Measurements from ENCODE around the gene UBE2Q2. TPM values are rescaled to one million over a fixed set of nuclear protein-coding genes. Genes with fewer than 3 reads are reported as not detected.
A peak's percentile ranks its signal among the peaks of the same experiment; 100 is the strongest.

UBE2Q2 gene
- total RNA-seq, 1 donor from 2014 or later: 29.6 TPM

GRCh38 chr15:75943246-75943645, 100.0 kb downstream of the UBE2Q2 start:
- TF ChIP-seq CTCF (IDR thresholded peaks at IDR 0.05): no peak
- H3K9me3 ChIP-seq: no peaks in the 10 kb centered on the region

DNA sequence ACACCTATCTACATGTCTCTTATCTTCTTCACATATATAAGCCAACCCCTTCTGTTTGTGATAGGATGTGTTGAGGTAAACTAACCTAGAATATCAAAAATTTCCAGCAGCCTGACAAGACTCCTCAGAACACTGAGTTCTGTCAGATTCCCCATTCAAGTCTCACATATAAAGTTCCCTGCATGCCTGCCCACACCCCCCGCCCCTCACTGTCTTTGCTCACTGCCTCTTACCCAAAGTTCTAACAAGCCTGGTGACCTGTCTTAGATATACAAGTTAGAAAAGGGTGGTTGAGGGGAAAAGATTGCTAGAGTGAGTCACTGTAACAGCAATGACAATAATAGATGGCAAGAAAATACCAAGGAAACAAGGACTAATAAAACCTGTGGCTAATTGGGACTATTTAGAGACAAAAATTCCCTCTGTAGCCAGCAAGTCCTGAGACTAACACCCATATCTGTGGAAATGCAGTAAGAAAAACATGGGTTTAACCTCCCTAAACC, 100.5 kb downstream of the UBE2Q2 start:
- intact Hi-C loops (cut with DNase I): no loop called here
- Histone ChIP-seq H3K36me3 (no peaks in the 10 kb centered on the region), H3K4me3 (no peak overlapping the region), H3K9me3 (no peaks in the 10 kb centered on the region), H3K27me3 (peaks cover 1% of the 10 kb centered on the region), H3K27ac (no peak overlapping the region), H3K4me1 (no peaks in the 10 kb centered on the region)
- DNase-seq (no peak), ATAC-seq (no peak)
- no peak for TF ChIP-seq CTCF (IDR thresholded peaks at IDR 0.05)

More at GRCh38 chr15:75943246-75943645, 100.0 kb downstream of the UBE2Q2 start:
- no peak overlapping the region for H3K27ac ChIP-seq
- no peak overlapping the region for H3K4me3 ChIP-seq
- no peaks in the 10 kb centered on the region for H3K4me1 ChIP-seq
- no peaks in the 10 kb centered on the region for H3K27me3 ChIP-seq
- ATAC-seq (no peak), DNase-seq (no peak)
- intact Hi-C loops (cut with DNase I): no loop called here
- no peaks in the 10 kb centered on the region for H3K36me3 ChIP-seq

GRCh38 chr15:75945953-75946352, 102.7 kb downstream of the UBE2Q2 start:
- intact Hi-C loops (cut with DNase I): no loop called here
- no peaks in the 10 kb centered on the region for H3K4me1 ChIP-seq
- no peak for TF ChIP-seq CTCF (IDR thresholded peaks at IDR 0.05)
- no peak overlapping the region for H3K4me3 ChIP-seq
- DNase-seq (no peak), ATAC-seq (peak; percentile 19)
- H3K27ac ChIP-seq: no peak overlapping the region
- peaks cover 5% of the 10 kb centered on the region for H3K27me3 ChIP-seq
- H3K36me3 ChIP-seq: no peaks in the 10 kb centered on the region
- H3K9me3 ChIP-seq: no peaks in the 10 kb centered on the region

DNA sequence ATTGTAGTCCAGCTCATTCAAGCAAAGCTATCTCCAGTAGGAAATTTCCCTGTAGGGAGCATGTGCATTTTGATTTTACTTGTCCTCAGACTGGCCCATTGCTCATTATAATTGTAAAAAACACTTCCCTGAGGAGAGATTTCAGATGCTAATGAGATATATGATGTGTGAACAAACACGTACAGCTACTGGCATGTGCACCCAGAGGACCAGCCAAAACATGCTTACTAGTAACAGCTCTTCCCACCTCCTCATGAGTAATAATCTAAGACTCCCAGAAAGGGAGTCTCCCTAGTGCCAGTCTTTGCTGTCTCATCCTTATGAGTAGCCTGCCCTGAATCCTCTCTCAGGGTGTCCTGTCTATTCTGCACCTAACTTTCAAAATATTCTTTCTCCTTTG, 103.8 kb downstream of the UBE2Q2 start:
- intact Hi-C loops (cut with DNase I): no loop called here
- TF ChIP-seq CTCF (IDR thresholded peaks at IDR 0.05): no peak
- ATAC-seq (no peak), DNase-seq (no peak)
- no peaks in the 10 kb centered on the region for H3K9me3 ChIP-seq
- no peaks in the 10 kb centered on the region for H3K4me1 ChIP-seq
- H3K27me3 ChIP-seq: peaks cover 5% of the 10 kb centered on the region
- no peak overlapping the region for H3K27ac ChIP-seq
- H3K36me3 ChIP-seq: no peaks in the 10 kb centered on the region
- H3K4me3 ChIP-seq: no peak overlapping the region

DNA sequence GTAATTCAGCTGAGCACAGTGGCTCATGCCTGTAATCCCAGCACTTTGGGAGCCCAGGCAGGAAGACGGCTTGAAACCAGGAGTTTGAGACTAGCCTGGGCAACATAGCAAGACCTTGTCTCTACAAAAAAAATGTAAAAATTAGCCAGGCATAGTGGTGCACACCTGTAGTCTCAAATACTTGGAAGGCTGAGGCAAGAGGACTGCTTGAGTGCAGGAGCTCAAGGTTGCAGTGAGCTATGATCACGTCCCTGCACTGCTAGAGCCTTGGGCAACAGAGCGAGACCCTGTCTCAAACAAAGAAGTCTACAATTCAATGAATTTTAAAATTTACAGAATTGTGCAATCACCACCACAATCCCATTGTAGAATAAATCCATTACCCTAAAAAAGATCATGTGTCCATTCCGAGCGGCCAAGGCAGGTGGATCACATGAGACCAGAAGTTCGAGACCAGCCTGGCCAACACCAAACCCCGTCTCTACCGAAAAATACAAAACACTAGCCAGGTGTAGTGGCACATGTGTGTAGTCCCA, 105.6 kb downstream of the UBE2Q2 start:
- intact Hi-C loops (cut with DNase I): no loop called here

More for the DNA sequence above, 105.6 kb downstream of the UBE2Q2 start:
- ATAC-seq (no peak), DNase-seq (no peak)
- TF ChIP-seq CTCF (IDR thresholded peaks at IDR 0.05): no peak
- no peak overlapping the region for H3K27ac ChIP-seq
- no peaks in the 10 kb centered on the region for H3K36me3 ChIP-seq
- H3K9me3 ChIP-seq: no peaks in the 10 kb centered on the region
- no peak overlapping the region for H3K4me3 ChIP-seq
- peaks cover 5% of the 10 kb centered on the region for H3K27me3 ChIP-seq
- no peaks in the 10 kb centered on the region for H3K4me1 ChIP-seq

Other genes with a start within 250 kb of the UBE2Q2 start
- gene SNUPN, start 217.7 kb upstream of the UBE2Q2 start, total RNA-seq: 23.5 TPM
- gene IMP3, start 203.2 kb upstream of the UBE2Q2 start, total RNA-seq: 54.9 TPM
- gene SNX33, start 195.5 kb upstream of the UBE2Q2 start, total RNA-seq: 31.0 TPM
- gene CSPG4, start 130.6 kb upstream of the UBE2Q2 start, total RNA-seq: 12.6 TPM
- 22.2 TPM for gene FBXO22, start 60.4 kb downstream of the UBE2Q2 start, total RNA-seq
- 1.2 TPM for gene NRG4, start 169.0 kb downstream of the UBE2Q2 start, total RNA-seq
- 2.5 TPM for gene TMEM266, start 216.5 kb downstream of the UBE2Q2 start, total RNA-seq

All from upper lobe of right lung (tissue), 1 donor.